HepG2 (cell line): ENCODE measurements around the gene RMRP. TPM values are rescaled to one million over a fixed set of nuclear protein-coding genes. Genes with fewer than 3 reads are reported as not detected.

Experiments used
- GPN1 ChIP-seq: sonication (generic); formaldehyde crosslinking; IDR thresholded peaks from 2 replicates; pipeline ENCODE4 v1.5.1; 2020; ENCODE audit warnings: missing genetic modification reagents, borderline replicate concordance
- HOXA9 ChIP-seq: sonication (generic); formaldehyde crosslinking; IDR thresholded peaks from 2 replicates; pipeline ENCODE4 v1.8.1; 2022; ENCODE audit warnings: missing genetic modification reagents, mild to moderate bottlenecking, moderate library complexity, borderline replicate concordance
- PHF21A ChIP-seq: sonication (generic); formaldehyde crosslinking; IDR thresholded peaks from 2 replicates; pipeline ENCODE4 v1.5.0; 2020; ENCODE audit warnings: mild to moderate bottlenecking, missing genetic modification reagents
- PITX1 ChIP-seq: sonication (generic); formaldehyde crosslinking; IDR thresholded peaks from 2 replicates; pipeline ENCODE4 v1.5.1; 2020; ENCODE audit warnings: mild to moderate bottlenecking, missing genetic modification reagents
- SAP130 ChIP-seq: IDR thresholded peaks from 2 replicates; pipeline ENCODE4 v1.6.1; 2016; ENCODE audit warnings: low read depth
- ZNF556 ChIP-seq: sonication (generic); formaldehyde crosslinking; IDR thresholded peaks from 2 replicates; pipeline ENCODE4 v1.4.0; 2020; ENCODE audit warnings: mild to moderate bottlenecking, missing genetic modification reagents, borderline replicate concordance
- polyA plus RNA-seq, 8 experiments: library from polyadenylated mRNA; depleted of rRNA in 3 of 8; stranded (reverse) in 7 of 8; unstranded in 1 of 8; fragments of >200 nt; fragmentation: Illumina TruSeq in 4 of 8; extraction: Trizol in 4 of 8; gene quantifications; 2 replicates each; pipeline versions ENCODE4 v1.2.1 to v1.2.3, GENCODE V29; 2011 to 2016; ENCODE audit warnings: low read depth in 4 of 8, missing spikeins in 1 of 8, mixed read lengths in 1 of 8; ENCODE audit not compliant: insufficient read depth in 1 of 8
- total RNA-seq, 5 experiments: library from RNA; depleted of rRNA; stranded (reverse); fragments of >200 nt; fragmentation: Illumina TruSeq; extraction: Trizol; gene quantifications; 2 replicates each; pipeline ENCODE4 v1.2.3, GENCODE V29; 2016; ENCODE audit warnings: low read depth in 1 of 5
- TF ChIP-seq, protein P1 (sequence below), 2 experiments: fragments of 450-650 bp in 1 of 2; sonication (generic) in 1 of 2; formaldehyde crosslinking in 1 of 2; IDR thresholded peaks; 2 replicates each; pipeline versions ENCODE4 v1.6.1 to v1.8.0; 2016 to 2022; ENCODE audit warnings: antibody characterized with exemption in 1 of 2, mild to moderate bottlenecking in 1 of 2, missing genetic modification reagents in 1 of 2
- TF ChIP-seq, protein P2 (sequence below): sonication (generic); formaldehyde crosslinking; IDR thresholded peaks from 2 replicates; pipeline ENCODE4 v1.5.0; 2020; ENCODE audit warnings: mild to moderate bottlenecking, missing genetic modification reagents, moderate library complexity
- TF ChIP-seq, protein P3 (sequence below): sonication (generic); formaldehyde crosslinking; conservative IDR thresholded peaks from 2 replicates; pipeline ENCODE4 v1.4.0; 2020; ENCODE audit warnings: missing genetic modification reagents
- TF ChIP-seq, protein P4 (sequence below): sonication (generic); formaldehyde crosslinking; IDR thresholded peaks from 2 replicates; pipeline ENCODE4 v1.4.0; 2020; ENCODE audit warnings: missing genetic modification reagents, mild to moderate bottlenecking, borderline replicate concordance
- TF ChIP-seq, protein P5 (sequence below): sonication (generic); formaldehyde crosslinking; IDR thresholded peaks from 2 replicates; pipeline ENCODE4 v1.4.0; 2020; ENCODE audit warnings: missing genetic modification reagents, borderline replicate concordance

RMRP gene
- total and polyA plus RNA-seq, 2 of the 13 experiments (the other 11 are each of a cell fraction or from before 2014, with no cell fraction given) = 51.4 to 4,025 TPM

DNA sequence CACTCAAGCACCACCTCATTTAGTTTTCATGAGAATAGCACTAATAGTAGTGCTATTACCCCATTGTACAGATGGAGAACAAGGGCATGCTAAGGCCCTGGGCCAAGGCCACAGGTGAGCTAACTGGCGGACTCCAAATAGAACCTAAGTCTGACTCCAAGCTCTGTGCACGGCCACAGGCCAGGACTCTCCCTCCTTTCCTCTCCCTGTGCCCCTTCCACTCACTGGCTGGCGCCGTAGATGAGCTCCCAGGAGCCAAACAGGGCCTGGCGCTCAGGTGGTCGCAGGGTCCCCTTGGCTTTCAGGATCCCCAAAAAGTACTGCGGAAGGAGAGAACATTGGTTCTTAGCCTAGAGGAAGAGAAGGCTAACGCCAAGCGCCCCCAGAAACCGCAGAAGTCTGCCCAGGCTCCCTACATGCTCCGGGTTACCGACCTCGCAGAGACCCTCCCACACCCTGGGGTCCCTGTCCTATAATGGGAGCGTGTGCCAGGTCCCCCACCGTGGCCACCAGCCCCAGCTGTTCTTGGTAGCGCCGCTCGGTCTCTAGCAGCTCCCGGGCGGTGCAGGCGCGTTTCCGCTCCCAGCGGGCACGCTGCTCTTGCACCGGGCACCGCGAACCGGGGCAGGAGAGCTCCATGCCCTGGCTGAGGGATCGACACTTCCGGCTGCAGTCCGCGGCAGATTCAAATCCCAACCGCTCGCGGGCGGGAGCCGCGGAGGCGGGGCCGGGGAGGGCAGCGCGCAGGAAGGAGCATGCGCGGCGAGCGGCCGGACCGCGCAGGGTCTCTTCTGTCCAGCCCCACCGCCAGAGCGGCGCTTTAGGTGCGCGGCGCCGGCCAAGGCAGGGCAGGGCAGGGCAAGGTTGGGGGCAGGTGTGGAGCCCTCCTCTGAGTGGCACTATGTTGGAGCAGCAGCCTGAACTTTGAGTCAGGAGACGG, 7.0 kb upstream of the RMRP start, which contains the start of gene ARHGEF39 (continued):
- TF ChIP-seq, protein P1, sequence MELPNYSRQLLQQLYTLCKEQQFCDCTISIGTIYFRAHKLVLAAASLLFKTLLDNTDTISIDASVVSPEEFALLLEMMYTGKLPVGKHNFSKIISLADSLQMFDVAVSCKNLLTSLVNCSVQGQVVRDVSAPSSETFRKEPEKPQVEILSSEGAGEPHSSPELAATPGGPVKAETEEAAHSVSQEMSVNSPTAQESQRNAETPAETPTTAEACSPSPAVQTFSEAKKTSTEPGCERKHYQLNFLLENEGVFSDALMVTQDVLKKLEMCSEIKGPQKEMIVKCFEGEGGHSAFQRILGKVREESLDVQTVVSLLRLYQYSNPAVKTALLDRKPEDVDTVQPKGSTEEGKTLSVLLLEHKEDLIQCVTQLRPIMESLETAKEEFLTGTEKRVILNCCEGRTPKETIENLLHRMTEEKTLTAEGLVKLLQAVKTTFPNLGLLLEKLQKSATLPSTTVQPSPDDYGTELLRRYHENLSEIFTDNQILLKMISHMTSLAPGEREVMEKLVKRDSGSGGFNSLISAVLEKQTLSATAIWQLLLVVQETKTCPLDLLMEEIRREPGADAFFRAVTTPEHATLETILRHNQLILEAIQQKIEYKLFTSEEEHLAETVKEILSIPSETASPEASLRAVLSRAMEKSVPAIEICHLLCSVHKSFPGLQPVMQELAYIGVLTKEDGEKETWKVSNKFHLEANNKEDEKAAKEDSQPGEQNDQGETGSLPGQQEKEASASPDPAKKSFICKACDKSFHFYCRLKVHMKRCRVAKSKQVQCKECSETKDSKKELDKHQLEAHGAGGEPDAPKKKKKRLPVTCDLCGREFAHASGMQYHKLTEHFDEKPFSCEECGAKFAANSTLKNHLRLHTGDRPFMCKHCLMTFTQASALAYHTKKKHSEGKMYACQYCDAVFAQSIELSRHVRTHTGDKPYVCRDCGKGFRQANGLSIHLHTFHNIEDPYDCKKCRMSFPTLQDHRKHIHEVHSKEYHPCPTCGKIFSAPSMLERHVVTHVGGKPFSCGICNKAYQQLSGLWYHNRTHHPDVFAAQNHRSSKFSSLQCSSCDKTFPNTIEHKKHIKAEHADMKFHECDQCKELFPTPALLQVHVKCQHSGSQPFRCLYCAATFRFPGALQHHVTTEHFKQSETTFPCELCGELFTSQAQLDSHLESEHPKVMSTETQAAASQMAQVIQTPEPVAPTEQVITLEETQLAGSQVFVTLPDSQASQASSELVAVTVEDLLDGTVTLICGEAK (IDR thresholded peaks at IDR 0.05) = no peak
- TF ChIP-seq, protein P1 (CRISPR knock-in tag; IDR thresholded peaks at IDR 0.05) = 0 out of 2 replicates have a peak, but pooled peaks have one; percentile 61
- TF ChIP-seq ZNF556 (CRISPR knock-in tag) (peak; percentile 74; the same call in 1 of the 2 replicates), PHF21A (peak; percentile 76), GPN1 (peak; percentile 53; the same call in 1 of the 2 replicates), PITX1 (CRISPR knock-in tag) (peak; percentile 74), HOXA9 (CRISPR knock-in tag) (peak; percentile 97), SAP130 (peak; percentile 98)
- TF ChIP-seq, protein P2, sequence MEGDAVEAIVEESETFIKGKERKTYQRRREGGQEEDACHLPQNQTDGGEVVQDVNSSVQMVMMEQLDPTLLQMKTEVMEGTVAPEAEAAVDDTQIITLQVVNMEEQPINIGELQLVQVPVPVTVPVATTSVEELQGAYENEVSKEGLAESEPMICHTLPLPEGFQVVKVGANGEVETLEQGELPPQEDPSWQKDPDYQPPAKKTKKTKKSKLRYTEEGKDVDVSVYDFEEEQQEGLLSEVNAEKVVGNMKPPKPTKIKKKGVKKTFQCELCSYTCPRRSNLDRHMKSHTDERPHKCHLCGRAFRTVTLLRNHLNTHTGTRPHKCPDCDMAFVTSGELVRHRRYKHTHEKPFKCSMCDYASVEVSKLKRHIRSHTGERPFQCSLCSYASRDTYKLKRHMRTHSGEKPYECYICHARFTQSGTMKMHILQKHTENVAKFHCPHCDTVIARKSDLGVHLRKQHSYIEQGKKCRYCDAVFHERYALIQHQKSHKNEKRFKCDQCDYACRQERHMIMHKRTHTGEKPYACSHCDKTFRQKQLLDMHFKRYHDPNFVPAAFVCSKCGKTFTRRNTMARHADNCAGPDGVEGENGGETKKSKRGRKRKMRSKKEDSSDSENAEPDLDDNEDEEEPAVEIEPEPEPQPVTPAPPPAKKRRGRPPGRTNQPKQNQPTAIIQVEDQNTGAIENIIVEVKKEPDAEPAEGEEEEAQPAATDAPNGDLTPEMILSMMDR = peak; percentile 84
- TF ChIP-seq, protein P3, sequence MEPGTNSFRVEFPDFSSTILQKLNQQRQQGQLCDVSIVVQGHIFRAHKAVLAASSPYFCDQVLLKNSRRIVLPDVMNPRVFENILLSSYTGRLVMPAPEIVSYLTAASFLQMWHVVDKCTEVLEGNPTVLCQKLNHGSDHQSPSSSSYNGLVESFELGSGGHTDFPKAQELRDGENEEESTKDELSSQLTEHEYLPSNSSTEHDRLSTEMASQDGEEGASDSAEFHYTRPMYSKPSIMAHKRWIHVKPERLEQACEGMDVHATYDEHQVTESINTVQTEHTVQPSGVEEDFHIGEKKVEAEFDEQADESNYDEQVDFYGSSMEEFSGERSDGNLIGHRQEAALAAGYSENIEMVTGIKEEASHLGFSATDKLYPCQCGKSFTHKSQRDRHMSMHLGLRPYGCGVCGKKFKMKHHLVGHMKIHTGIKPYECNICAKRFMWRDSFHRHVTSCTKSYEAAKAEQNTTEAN = 0 out of 2 replicates have a peak, but pooled peaks have one; percentile 10
- TF ChIP-seq, protein P4, sequence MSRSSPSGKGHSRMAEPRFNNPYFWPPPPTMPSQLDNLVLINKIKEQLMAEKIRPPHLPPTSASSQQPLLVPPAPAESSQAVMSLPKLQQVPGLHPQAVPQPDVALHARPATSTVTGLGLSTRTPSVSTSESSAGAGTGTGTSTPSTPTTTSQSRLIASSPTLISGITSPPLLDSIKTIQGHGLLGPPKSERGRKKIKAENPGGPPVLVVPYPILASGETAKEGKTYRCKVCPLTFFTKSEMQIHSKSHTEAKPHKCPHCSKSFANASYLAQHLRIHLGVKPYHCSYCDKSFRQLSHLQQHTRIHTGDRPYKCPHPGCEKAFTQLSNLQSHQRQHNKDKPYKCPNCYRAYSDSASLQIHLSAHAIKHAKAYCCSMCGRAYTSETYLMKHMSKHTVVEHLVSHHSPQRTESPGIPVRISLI (CRISPR knock-in tag) = no peak
- TF ChIP-seq, protein P5, sequence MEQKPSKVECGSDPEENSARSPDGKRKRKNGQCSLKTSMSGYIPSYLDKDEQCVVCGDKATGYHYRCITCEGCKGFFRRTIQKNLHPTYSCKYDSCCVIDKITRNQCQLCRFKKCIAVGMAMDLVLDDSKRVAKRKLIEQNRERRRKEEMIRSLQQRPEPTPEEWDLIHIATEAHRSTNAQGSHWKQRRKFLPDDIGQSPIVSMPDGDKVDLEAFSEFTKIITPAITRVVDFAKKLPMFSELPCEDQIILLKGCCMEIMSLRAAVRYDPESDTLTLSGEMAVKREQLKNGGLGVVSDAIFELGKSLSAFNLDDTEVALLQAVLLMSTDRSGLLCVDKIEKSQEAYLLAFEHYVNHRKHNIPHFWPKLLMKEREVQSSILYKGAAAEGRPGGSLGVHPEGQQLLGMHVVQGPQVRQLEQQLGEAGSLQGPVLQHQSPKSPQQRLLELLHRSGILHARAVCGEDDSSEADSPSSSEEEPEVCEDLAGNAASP (CRISPR knock-in tag) = peak; percentile 56
